ENCODE data around the gene CDH4. TPM values are rescaled to one million over a fixed set of nuclear protein-coding genes. Genes with fewer than 3 reads are reported as not detected.

Gene CDH4
- total and polyA plus RNA-seq, 4 donors, result 5.8 to 24.1 (median 17.1) TPM

DNA sequence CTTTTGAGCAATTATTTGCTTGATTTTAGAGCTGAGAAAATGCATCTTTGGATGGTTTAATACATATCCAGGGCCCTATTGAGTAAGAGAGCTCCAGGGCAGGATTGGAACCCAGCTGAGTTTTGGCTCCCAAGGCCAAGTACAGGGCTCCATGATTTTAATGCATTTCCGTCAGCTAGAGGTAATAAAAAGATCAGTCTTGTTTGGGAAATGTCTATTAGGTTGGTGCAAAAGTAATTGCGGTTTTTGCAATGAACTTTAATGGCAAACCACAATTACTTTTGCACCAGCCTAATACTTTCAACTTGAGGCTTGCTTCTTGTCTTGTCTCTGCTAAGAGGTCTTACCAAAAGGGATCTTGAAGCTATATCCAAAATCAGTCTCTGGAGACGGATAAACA, 29.4 kb upstream of the CDH4 start:
- Histone ChIP-seq H3K27ac (ENCODE audit: low read depth, low read length) (no peak overlapping the region), H3K27me3 (ENCODE audit: control insufficient read depth, insufficient read depth, low read length) (peaks cover 3% of the 10 kb centered on the region), H3K36me3 (ENCODE audit: control insufficient read depth, insufficient read depth, low read length) (no peaks in the 10 kb centered on the region), H3K9me3 (ENCODE audit: control insufficient read depth, insufficient read depth, low read length) (no peaks in the 10 kb centered on the region), H3K4me1 (ENCODE audit: control insufficient read depth, insufficient read depth, low read length) (no peaks in the 10 kb centered on the region), H3K4me3 (ENCODE audit: low read depth, low read length) (no peak overlapping the region)
- no peak for DNase-seq (ENCODE audit: low read depth in 4 of 6, low spot score in 6 of 6)
- WGBS (ENCODE audit: insufficient coverage), result no CpG with 5 or more reads among the region's 3 CpGs

DNA sequence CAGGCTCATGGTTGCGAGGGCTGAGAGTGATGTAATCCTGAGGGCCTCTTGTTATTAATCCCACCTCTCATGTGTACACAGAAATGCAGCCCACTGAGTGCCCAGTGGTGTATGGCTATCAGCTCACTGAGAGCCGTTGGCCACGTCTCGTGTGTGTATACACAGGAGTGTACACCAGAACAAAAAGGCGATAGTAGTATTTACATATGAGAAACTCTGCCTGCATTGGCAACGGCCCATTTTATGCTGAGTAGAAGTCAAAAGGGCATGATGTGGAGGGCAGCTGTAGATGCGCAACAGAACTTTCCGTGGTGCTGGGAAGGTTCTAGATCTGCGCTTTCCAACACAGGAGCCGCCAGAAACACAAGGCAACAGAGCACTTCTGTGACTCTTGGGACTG, 28.9 kb upstream of the CDH4 start:
- WGBS (ENCODE audit: insufficient coverage), result 88% methylated on average over 9 of the region's 10 CpGs
- Histone ChIP-seq H3K4me1 (ENCODE audit: control insufficient read depth, insufficient read depth, low read length) (no peaks in the 10 kb centered on the region), H3K4me3 (ENCODE audit: low read depth, low read length) (no peak overlapping the region), H3K27me3 (ENCODE audit: control insufficient read depth, insufficient read depth, low read length) (peaks cover 3% of the 10 kb centered on the region), H3K9me3 (ENCODE audit: control insufficient read depth, insufficient read depth, low read length) (no peaks in the 10 kb centered on the region), H3K36me3 (ENCODE audit: control insufficient read depth, insufficient read depth, low read length) (no peaks in the 10 kb centered on the region), H3K27ac (ENCODE audit: low read depth, low read length) (no peak overlapping the region)
- no peak for DNase-seq (ENCODE audit: low read depth in 4 of 6, low spot score in 6 of 6)

DNA sequence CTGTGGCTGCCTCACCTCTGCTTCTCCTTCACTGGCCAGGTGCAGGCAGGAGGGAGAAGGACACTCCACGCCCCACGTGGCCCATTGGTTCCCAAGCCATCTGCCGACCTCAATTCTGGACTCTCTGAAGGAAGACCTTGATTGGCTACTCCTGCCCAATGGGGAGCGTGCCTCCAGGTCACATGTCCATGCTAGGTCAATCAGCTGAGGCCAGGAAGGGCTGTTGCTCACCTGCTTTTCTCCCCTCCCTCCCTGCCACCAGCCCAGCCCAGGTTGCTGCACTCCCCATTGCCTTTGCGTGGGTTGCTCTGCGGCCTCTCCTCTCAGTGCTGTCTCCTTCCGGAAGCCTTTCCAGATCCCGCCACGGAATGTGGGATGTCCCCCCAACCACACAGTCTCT, 21.9 kb upstream of the CDH4 start:
- H3K27ac ChIP-seq (ENCODE audit: low read depth, low read length), result no peak overlapping the region
- WGBS (ENCODE audit: insufficient coverage), result 90% methylated on average over 8 of the region's 9 CpGs
- no peaks in the 10 kb centered on the region for H3K36me3 ChIP-seq (ENCODE audit: control insufficient read depth, insufficient read depth, low read length)
- H3K4me1 ChIP-seq (ENCODE audit: control insufficient read depth, insufficient read depth, low read length), result peaks cover 7% of the 10 kb centered on the region
- H3K9me3 ChIP-seq (ENCODE audit: control insufficient read depth, insufficient read depth, low read length), result peaks cover 6% of the 10 kb centered on the region
- no peak for DNase-seq (ENCODE audit: low read depth in 4 of 6, low spot score in 6 of 6)
- H3K27me3 ChIP-seq (ENCODE audit: control insufficient read depth, insufficient read depth, low read length), result peaks cover 3% of the 10 kb centered on the region
- no peak overlapping the region for H3K4me3 ChIP-seq (ENCODE audit: low read depth, low read length)

DNA sequence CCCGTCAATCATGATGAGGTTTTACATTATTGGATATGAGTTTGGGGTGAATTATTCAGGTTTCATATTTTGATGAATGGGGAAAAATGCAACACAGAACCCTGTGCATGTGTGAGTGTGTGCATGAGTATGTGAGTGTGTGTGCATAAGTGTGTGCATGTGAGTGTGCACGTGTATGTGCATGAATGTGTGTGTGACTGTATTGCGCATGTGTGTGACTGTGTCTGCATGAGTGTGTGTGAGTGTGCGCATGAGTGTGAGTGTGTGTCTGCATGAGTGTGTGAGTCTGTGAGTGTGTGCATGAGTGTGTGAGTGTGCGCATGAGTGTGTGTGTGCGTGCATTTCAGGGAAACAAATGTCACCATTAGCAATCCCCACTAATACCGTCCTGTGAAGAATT, 18.5 kb upstream of the CDH4 start:
- no peak overlapping the region for H3K4me3 ChIP-seq (ENCODE audit: low read depth, low read length)
- DNase-seq (ENCODE audit: low read depth in 4 of 6, low spot score in 6 of 6), result no peak
- 98% methylated on average over 4 of the region's 7 CpGs for WGBS (ENCODE audit: insufficient coverage)

DNA sequence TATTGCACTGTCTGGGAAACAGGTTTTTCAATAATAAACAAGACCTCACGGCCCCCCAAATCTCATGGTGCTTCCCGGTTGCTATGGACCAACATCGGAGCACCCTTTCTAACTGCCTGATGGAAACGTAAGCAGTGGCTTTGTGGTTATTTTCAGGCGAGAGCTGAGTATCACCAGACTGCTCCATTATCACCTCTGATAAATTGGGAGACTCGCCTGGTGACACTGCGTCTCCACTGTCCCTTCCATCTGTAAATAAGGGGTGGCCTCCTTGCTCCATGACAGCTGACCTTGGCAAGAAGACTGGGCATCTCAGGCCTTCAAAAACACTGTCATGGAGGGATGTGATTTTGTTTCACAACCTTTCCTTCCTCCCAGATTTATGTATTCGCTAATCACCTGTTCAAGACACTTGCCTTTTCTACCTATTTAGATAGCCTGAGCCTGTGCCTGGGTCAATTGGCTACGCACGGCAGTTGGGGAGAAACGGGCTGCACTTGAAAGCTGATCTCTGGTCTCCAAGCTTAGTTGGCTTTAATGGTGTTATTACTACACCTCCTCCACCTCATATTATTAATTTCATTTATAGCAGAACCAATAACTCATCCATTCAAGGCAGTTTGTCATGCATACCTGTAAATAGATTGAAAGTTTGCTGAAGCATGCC, 17.7 kb upstream of the CDH4 start:
- H3K4me3 ChIP-seq (ENCODE audit: low read depth, low read length), result no peak overlapping the region
- H3K4me1 ChIP-seq (ENCODE audit: control insufficient read depth, insufficient read depth, low read length), result no peaks in the 10 kb centered on the region
- 87% methylated on average over 7 of the region's 11 CpGs for WGBS (ENCODE audit: insufficient coverage)
- no peak for DNase-seq (ENCODE audit: low read depth in 4 of 6, low spot score in 6 of 6)
- H3K27me3 ChIP-seq (ENCODE audit: control insufficient read depth, insufficient read depth, low read length), result no peaks in the 10 kb centered on the region
- no peaks in the 10 kb centered on the region for H3K36me3 ChIP-seq (ENCODE audit: control insufficient read depth, insufficient read depth, low read length)
- H3K27ac ChIP-seq (ENCODE audit: low read depth, low read length), result no peak overlapping the region
- H3K9me3 ChIP-seq (ENCODE audit: control insufficient read depth, insufficient read depth, low read length), result peaks cover 6% of the 10 kb centered on the region

More for the DNA sequence above, 18.5 kb upstream of the CDH4 start:
- Histone ChIP-seq H3K4me1 (ENCODE audit: control insufficient read depth, insufficient read depth, low read length) (peaks cover 5% of the 10 kb centered on the region), H3K27me3 (ENCODE audit: control insufficient read depth, insufficient read depth, low read length) (no peaks in the 10 kb centered on the region), H3K9me3 (ENCODE audit: control insufficient read depth, insufficient read depth, low read length) (peaks cover 6% of the 10 kb centered on the region), H3K36me3 (ENCODE audit: control insufficient read depth, insufficient read depth, low read length) (no peaks in the 10 kb centered on the region), H3K27ac (ENCODE audit: low read depth, low read length) (no peak overlapping the region)

DNA sequence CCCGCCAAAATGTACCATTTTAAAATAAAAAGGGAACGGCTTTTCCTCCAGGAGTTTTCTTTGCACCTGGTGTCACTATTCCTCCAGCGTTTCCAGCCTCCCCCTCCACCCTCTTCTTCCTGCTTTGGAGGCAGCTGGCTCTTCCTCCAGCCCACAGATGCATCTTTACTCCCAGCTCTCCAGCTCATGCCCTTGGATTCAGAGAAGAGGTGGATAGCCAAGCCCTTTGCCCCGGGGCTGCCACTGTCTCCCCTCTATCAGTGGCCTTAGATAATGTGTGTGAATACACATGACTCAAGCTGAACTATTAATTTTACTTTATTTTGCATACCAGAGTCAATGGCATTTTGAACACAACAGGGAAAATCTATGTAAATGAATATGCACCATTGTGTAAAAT, 15.3 kb upstream of the CDH4 start:
- no peak overlapping the region for H3K27ac ChIP-seq (ENCODE audit: low read depth, low read length)
- no peak overlapping the region for H3K4me3 ChIP-seq (ENCODE audit: low read depth, low read length)
- H3K4me1 ChIP-seq (ENCODE audit: control insufficient read depth, insufficient read depth, low read length), result no peaks in the 10 kb centered on the region
- no peaks in the 10 kb centered on the region for H3K36me3 ChIP-seq (ENCODE audit: control insufficient read depth, insufficient read depth, low read length)
- WGBS (ENCODE audit: insufficient coverage), result 73% methylated on average over 3 of the region's 4 CpGs
- H3K9me3 ChIP-seq (ENCODE audit: control insufficient read depth, insufficient read depth, low read length), result no peaks in the 10 kb centered on the region
- H3K27me3 ChIP-seq (ENCODE audit: control insufficient read depth, insufficient read depth, low read length), result no peaks in the 10 kb centered on the region
- DNase-seq (ENCODE audit: low read depth in 4 of 6, low spot score in 6 of 6), result no peak

DNA sequence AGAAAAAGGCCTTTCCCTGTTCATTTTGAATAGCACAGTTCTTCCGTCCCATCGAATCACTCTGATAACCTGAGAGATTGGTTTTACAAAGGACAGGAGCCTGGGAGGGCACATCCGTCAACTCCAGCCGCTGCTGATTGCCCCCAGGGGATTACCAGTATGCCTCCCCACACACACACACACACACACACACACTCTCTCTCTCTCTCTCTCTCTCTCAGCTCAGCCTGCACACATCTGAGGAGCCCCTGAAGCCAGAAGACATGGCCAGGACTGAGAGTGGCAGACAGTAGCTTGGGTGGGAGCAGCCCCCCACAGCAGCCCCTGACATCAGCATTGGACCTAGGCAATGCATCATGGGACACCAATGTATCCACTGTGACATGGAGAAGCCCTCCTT, 13.2 kb upstream of the CDH4 start:
- Histone ChIP-seq H3K4me1 (ENCODE audit: control insufficient read depth, insufficient read depth, low read length) (no peaks in the 10 kb centered on the region), H3K9me3 (ENCODE audit: control insufficient read depth, insufficient read depth, low read length) (peaks cover 2% of the 10 kb centered on the region), H3K4me3 (ENCODE audit: low read depth, low read length) (no peak overlapping the region), H3K27me3 (ENCODE audit: control insufficient read depth, insufficient read depth, low read length) (no peaks in the 10 kb centered on the region), H3K36me3 (ENCODE audit: control insufficient read depth, insufficient read depth, low read length) (no peaks in the 10 kb centered on the region), H3K27ac (ENCODE audit: low read depth, low read length) (no peak overlapping the region)
- no peak for DNase-seq (ENCODE audit: low read depth in 4 of 6, low spot score in 6 of 6)
- 38% methylated on average over 2 of the region's 4 CpGs for WGBS (ENCODE audit: insufficient coverage)

DNA sequence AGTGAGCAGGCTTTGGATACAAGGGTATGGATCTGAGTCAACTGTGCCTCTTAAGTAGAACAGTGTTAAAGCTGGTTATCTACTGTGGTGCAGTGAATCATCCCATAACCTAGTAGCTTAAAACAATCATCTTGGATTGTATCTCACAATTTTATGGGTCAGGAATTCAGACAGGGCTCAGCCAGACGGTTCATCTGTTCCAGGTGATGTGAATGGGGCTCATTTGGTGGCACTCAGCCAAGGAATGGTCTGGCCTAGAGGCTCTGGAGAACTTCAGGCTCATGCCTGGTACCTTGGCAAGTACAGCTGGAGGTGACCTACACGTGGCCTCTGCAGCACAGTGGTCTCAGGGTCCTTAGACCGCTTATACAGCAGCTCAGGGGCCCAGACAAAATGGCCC, 11.2 kb upstream of the CDH4 start:
- Histone ChIP-seq H3K4me3 (ENCODE audit: low read depth, low read length) (no peak overlapping the region), H3K9me3 (ENCODE audit: control insufficient read depth, insufficient read depth, low read length) (peaks cover 2% of the 10 kb centered on the region), H3K27me3 (ENCODE audit: control insufficient read depth, insufficient read depth, low read length) (no peaks in the 10 kb centered on the region), H3K36me3 (ENCODE audit: control insufficient read depth, insufficient read depth, low read length) (no peaks in the 10 kb centered on the region), H3K27ac (ENCODE audit: low read depth, low read length) (no peak overlapping the region), H3K4me1 (ENCODE audit: control insufficient read depth, insufficient read depth, low read length) (no peaks in the 10 kb centered on the region)
- WGBS (ENCODE audit: insufficient coverage), result 81% methylated on average over 3 of the region's 3 CpGs
- no peak for DNase-seq (ENCODE audit: low read depth in 4 of 6, low spot score in 6 of 6)

DNA sequence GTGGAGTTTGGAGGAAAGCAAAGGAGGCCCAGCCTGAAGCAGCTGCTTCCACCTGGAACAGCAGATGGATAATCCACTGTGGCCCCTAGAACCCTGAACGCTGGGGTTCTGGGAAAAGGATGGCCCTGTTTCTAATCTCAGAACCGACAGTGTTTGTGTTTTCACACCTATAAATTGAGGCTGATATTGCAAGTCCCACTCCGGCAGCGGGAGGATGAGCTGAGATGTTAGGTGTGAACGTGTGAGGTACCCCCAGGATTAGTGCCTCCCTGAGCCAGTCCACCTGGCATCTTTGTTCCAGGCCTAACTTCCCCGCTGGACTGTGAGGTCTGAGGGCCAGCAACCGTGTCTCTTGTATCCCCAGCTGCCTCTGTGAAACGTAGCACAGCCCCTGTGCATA, 7.8 kb upstream of the CDH4 start:
- 89% methylated on average over 6 of the region's 8 CpGs for WGBS (ENCODE audit: insufficient coverage)
- no peak overlapping the region for H3K27ac ChIP-seq (ENCODE audit: low read depth, low read length)
- H3K36me3 ChIP-seq (ENCODE audit: control insufficient read depth, insufficient read depth, low read length), result no peaks in the 10 kb centered on the region
- H3K9me3 ChIP-seq (ENCODE audit: control insufficient read depth, insufficient read depth, low read length), result peaks cover 2% of the 10 kb centered on the region
- no peaks in the 10 kb centered on the region for H3K27me3 ChIP-seq (ENCODE audit: control insufficient read depth, insufficient read depth, low read length)
- H3K4me3 ChIP-seq (ENCODE audit: low read depth, low read length), result no peak overlapping the region
- no peaks in the 10 kb centered on the region for H3K4me1 ChIP-seq (ENCODE audit: control insufficient read depth, insufficient read depth, low read length)
- no peak for DNase-seq (ENCODE audit: low read depth in 4 of 6, low spot score in 6 of 6)

DNA sequence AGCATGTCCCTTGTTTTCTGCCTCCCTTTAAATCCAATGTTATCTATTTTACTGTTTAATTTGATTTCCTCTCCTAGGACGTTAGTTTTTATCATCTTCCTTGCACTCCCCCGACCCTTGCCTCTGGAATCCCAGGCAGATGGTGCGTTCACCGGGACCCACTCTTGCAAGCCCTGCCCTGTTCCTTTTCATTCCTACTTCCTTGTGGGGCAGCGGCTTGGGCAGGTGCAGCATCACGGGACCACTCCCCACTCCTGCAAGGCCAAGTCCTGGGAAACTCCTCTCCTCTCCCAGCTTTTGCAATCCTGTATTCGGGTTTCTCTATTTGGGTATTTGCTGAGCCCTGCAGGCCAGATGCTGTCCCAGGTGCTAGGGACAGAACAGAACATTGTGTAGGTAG, 5.8 kb upstream of the CDH4 start:
- no peak for DNase-seq (ENCODE audit: low read depth in 4 of 6, low spot score in 6 of 6)

More for the DNA sequence above, 5.8 kb upstream of the CDH4 start:
- H3K4me1 ChIP-seq (ENCODE audit: control insufficient read depth, insufficient read depth, low read length), result peaks cover 3% of the 10 kb centered on the region
- no peak overlapping the region for H3K4me3 ChIP-seq (ENCODE audit: low read depth, low read length)
- H3K36me3 ChIP-seq (ENCODE audit: control insufficient read depth, insufficient read depth, low read length), result no peaks in the 10 kb centered on the region
- WGBS (ENCODE audit: insufficient coverage), result 86% methylated on average over 5 of the region's 7 CpGs
- no peak overlapping the region for H3K27ac ChIP-seq (ENCODE audit: low read depth, low read length)
- peaks cover 2% of the 10 kb centered on the region for H3K9me3 ChIP-seq (ENCODE audit: control insufficient read depth, insufficient read depth, low read length)
- peaks cover 7% of the 10 kb centered on the region for H3K27me3 ChIP-seq (ENCODE audit: control insufficient read depth, insufficient read depth, low read length)
